Measurements from ENCODE around the gene ULK4.

ULK4 gene

GRCh38 chr3:41202075-41202833 is 759.6 kb downstream of the ULK4 start:
- peaks cover 72% of the 10 kb centered on the region for H4K20me1 ChIP-seq (ENCODE audit: insufficient read depth, low read length)
- peaks cover 57% of the 10 kb centered on the region for H3K4me1 ChIP-seq (ENCODE audit: insufficient read depth, low read length)
- H3K9me3 ChIP-seq (ENCODE audit: insufficient read depth, low read length, severe bottlenecking), result no peaks in the 10 kb centered on the region
- no peak for TF ChIP-seq CTCF (IDR thresholded peaks at IDR 0.05; ENCODE audit: borderline replicate concordance, extremely low read depth, low read length, poor library complexity, severe bottlenecking)
- no peak for TF ChIP-seq EZH2 (IDR thresholded peaks at IDR 0.05; ENCODE audit: borderline replicate concordance, low read depth, low read length, severe bottlenecking)
- peaks cover 83% of the 10 kb centered on the region for H3K79me2 ChIP-seq (ENCODE audit: insufficient read depth, low read length)
- peak overlapping the region in 1 of 2 experiments; percentile 61; a peak in 2 of 4 replicates for H3K4me3 ChIP-seq (ENCODE audit: low read depth in 1 of 2, low read length in 2 of 2)
- peak overlapping the region; percentile 25; the same call in 1 of the 2 replicates for H3K27ac ChIP-seq (ENCODE audit: low read length)
- peaks cover 9% of the 10 kb centered on the region; the same call in 1 of the 2 replicates for H3K36me3 ChIP-seq (ENCODE audit: insufficient read depth, low read length)
- ATAC-seq (ENCODE audit: insufficient read depth, low read depth) (no peak), DNase-seq (no peak)
- no peak overlapping the region for H2AFZ ChIP-seq (ENCODE audit: low read depth, low read length)
- H3K27me3 ChIP-seq (ENCODE audit: insufficient read depth, low read length, poor library complexity), result peaks cover 5% of the 10 kb centered on the region
- H3K9ac ChIP-seq (ENCODE audit: low read depth, low read length), result peak overlapping the region; percentile 96; the same call in 1 of the 2 replicates
- peak overlapping the region; percentile 71 for H3K4me2 ChIP-seq (ENCODE audit: insufficient read depth, low read length)

- peak overlapping the region; percentile 46 for H3K27ac ChIP-seq (ENCODE audit: low read length)
- H4K20me1 ChIP-seq (ENCODE audit: insufficient read depth, low read length), result peaks cover 56% of the 10 kb centered on the region
- TF ChIP-seq EZH2 (IDR thresholded peaks at IDR 0.05; ENCODE audit: borderline replicate concordance, low read depth, low read length, severe bottlenecking), result no peak
- TF ChIP-seq CTCF (IDR thresholded peaks at IDR 0.05; ENCODE audit: borderline replicate concordance, extremely low read depth, low read length, poor library complexity, severe bottlenecking), result no peak
- H3K9me3 ChIP-seq (ENCODE audit: insufficient read depth, low read length, severe bottlenecking), result no peaks in the 10 kb centered on the region
- H3K4me3 ChIP-seq (ENCODE audit: low read depth in 1 of 2, low read length in 2 of 2), result peak overlapping the region; percentile 38 to 61; a peak in 3 of 4 replicates
- H3K9ac ChIP-seq (ENCODE audit: low read depth, low read length), result peak overlapping the region; percentile 96
- peaks cover 15% of the 10 kb centered on the region for H3K27me3 ChIP-seq (ENCODE audit: insufficient read depth, low read length, poor library complexity)
- H3K4me1 ChIP-seq (ENCODE audit: insufficient read depth, low read length), result peaks cover 52% of the 10 kb centered on the region
- no peak overlapping the region for H2AFZ ChIP-seq (ENCODE audit: low read depth, low read length)
- peak overlapping the region; percentile 71 for H3K4me2 ChIP-seq (ENCODE audit: insufficient read depth, low read length)
- peaks cover 9% of the 10 kb centered on the region; the same call in 1 of the 2 replicates for H3K36me3 ChIP-seq (ENCODE audit: insufficient read depth, low read length)
- peak; percentile 74 for DNase-seq
- peaks cover 67% of the 10 kb centered on the region for H3K79me2 ChIP-seq (ENCODE audit: insufficient read depth, low read length)
- ATAC-seq (ENCODE audit: insufficient read depth, low read depth), result peak; percentile 66
Measured at GRCh38 chr3:41200669-41201021, 761.3 kb downstream of the ULK4 start.

- Histone ChIP-seq H3K27me3 (ENCODE audit: insufficient read depth, low read length, poor library complexity) (peaks cover 18% of the 10 kb centered on the region), H3K9ac (ENCODE audit: low read depth, low read length) (peak overlapping the region; percentile 96), H3K36me3 (ENCODE audit: insufficient read depth, low read length) (peaks cover 9% of the 10 kb centered on the region; the same call in 1 of the 2 replicates), H3K4me2 (ENCODE audit: insufficient read depth, low read length) (peak overlapping the region; percentile 71), H3K4me1 (ENCODE audit: insufficient read depth, low read length) (peaks cover 47% of the 10 kb centered on the region), H4K20me1 (ENCODE audit: insufficient read depth, low read length) (peaks cover 50% of the 10 kb centered on the region), H2AFZ (ENCODE audit: low read depth, low read length) (peak overlapping the region; percentile 89; the same call in 1 of the 2 replicates), H3K79me2 (ENCODE audit: insufficient read depth, low read length) (peaks cover 61% of the 10 kb centered on the region), H3K4me3 (ENCODE audit: low read depth in 1 of 2, low read length in 2 of 2) (peak overlapping the region; percentile 76 to 80), H3K27ac (ENCODE audit: low read length) (peak overlapping the region; percentile 97), H3K9me3 (ENCODE audit: insufficient read depth, low read length, severe bottlenecking) (no peaks in the 10 kb centered on the region)
- TF ChIP-seq CTCF (IDR thresholded peaks at IDR 0.05; ENCODE audit: borderline replicate concordance, extremely low read depth, low read length, poor library complexity, severe bottlenecking) (no peak), EZH2 (IDR thresholded peaks at IDR 0.05; ENCODE audit: borderline replicate concordance, low read depth, low read length, severe bottlenecking) (no peak)
- ATAC-seq (ENCODE audit: insufficient read depth, low read depth), result peak; percentile 15
- DNase-seq, result no peak
Measured at GRCh38 chr3:41199866-41200668, 761.8 kb downstream of the ULK4 start.

Data from DND-41 (cell line).